ENCODE results near the gene ING3.
A peak's percentile ranks its signal among the peaks of the same experiment; 100 is the strongest.

GRCh38 chr7:121000081-121000983 is 49.8 kb downstream of the ING3 start:
- TF ChIP-seq ZFP30 (CRISPR knock-in tag; IDR thresholded peaks at IDR 0.05; ENCODE audit: borderline replicate concordance) (no peak), NCOA1 (IDR thresholded peaks at IDR 0.05; ENCODE audit: low read depth) (no peak), EZH2 (IDR thresholded peaks at IDR 0.05; ENCODE audit: borderline replicate concordance, low read depth, low read length) (no peak), CTCF (IDR thresholded peaks at IDR 0.05 in 2 of 3, conservative IDR thresholded peaks at IDR 0.05 in 1 of 3; ENCODE audit: insufficient read depth in 2 of 3, low read depth in 1 of 3, low read length in 3 of 3) (peak in 2 of 3 experiments; percentile 28 to 40; a peak in 2 of 6 replicates), EP300 (IDR thresholded peaks at IDR 0.05; ENCODE audit: low read length) (peak; percentile 41; the same call in 1 of the 2 replicates), ZSCAN29 (IDR thresholded peaks at IDR 0.05) (no peak), ZNF124 (CRISPR knock-in tag; IDR thresholded peaks at IDR 0.05) (no peak), PBX2 (CRISPR knock-in tag; IDR thresholded peaks at IDR 0.05; ENCODE audit: low read depth) (no peak), PBX2 (tag; conservative IDR thresholded peaks at IDR 0.05; ENCODE audit: low read depth) (no peak), JUND (IDR thresholded peaks at IDR 0.05; ENCODE audit: borderline replicate concordance, low read depth, low read length) (no peak), JUND (tag; IDR thresholded peaks at IDR 0.05; ENCODE audit: borderline replicate concordance, low read depth, low read length) (no peak; the same call in 2 of the 3 replicates), ZNF134 (CRISPR knock-in tag; conservative IDR thresholded peaks at IDR 0.05) (no peak), PHF20 (IDR thresholded peaks at IDR 0.05; ENCODE audit: partially characterized antibody) (no peak)
- TF ChIP-seq, protein P1, sequence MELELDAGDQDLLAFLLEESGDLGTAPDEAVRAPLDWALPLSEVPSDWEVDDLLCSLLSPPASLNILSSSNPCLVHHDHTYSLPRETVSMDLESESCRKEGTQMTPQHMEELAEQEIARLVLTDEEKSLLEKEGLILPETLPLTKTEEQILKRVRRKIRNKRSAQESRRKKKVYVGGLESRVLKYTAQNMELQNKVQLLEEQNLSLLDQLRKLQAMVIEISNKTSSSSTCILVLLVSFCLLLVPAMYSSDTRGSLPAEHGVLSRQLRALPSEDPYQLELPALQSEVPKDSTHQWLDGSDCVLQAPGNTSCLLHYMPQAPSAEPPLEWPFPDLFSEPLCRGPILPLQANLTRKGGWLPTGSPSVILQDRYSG (tag; conservative IDR thresholded peaks at IDR 0.05; ENCODE audit: low read depth) = no peak
